Caki2 (cell line): ENCODE results near the gene SMAD6. TPM values are rescaled to one million over a fixed set of nuclear protein-coding genes. Genes with fewer than 3 reads are reported as not detected.
A peak's percentile ranks its signal among the peaks of the same experiment; 100 is the strongest.
"Not testable (repeated sequence)": the region's sequence is repeated elsewhere in the genome, so short reads cannot be mapped to it uniquely, and the experiment has no call there.

Source experiments
- DNase-seq: peaks from one replicate; pipeline ENCODE4 v3.0.0-alpha.2; 2015; ENCODE audit warnings: low read depth
- in situ Hi-C: cut with HindIII; loops from 2 replicates; pipeline ENCODE4 v1.10.0; 2016; ENCODE audit warnings: low sequenced_read_pairs, low pct_unique_long_range_greater_than_20kb, mixed read lengths
- total RNA-seq: library from RNA; depleted of rRNA; stranded (reverse); fragments of >200 nt; shearing (Covaris generic); gene quantifications from 2 replicates; pipeline ENCODE4 v1.2.3, GENCODE V29; 2014; ENCODE audit warnings: low replicate concordance

Gene SMAD6
- total RNA-seq, 1 experiment from 2014 or later = 64.5 TPM

- no peak for DNase-seq
- in situ Hi-C loops = no loop called here
These were observed 119.3 kb downstream of the SMAD6 start for GRCh38 chr15:66821307-66821706.

- DNase-seq = no peak
- in situ Hi-C loops = no loop called here
These were observed 120.1 kb downstream of the SMAD6 start for GRCh38 chr15:66822114-66822513.

- no peak for DNase-seq
- in situ Hi-C loops = no loop called here
These were observed 120.5 kb downstream of the SMAD6 start for GRCh38 chr15:66822576-66822975.

DNA sequence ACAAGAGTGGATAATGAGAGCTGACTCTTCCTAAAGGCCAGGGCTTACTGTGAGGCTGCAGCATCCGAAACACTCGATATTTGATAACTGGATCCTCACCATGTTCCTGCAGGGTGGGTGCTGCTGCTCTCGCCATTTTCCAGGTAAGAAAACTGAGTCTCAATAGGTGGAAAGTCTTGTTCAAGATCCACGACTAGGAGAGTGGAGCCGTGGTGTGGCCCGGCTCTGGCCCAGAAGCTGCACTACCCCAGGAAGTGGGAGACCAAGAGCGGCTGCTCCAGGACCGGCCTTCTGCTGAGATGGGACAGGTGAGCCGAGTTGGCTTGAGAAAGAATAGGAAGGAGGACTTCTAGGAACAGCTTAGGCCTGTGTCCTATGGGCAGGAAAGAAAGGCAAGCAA is 121.6 kb downstream of the SMAD6 start:
- DNase-seq = no peak
- in situ Hi-C loops = no loop called here

GRCh38 chr15:66824424-66824823 is 122.4 kb downstream of the SMAD6 start:
- DNase-seq = no peak
- in situ Hi-C loops = no loop called here

DNA sequence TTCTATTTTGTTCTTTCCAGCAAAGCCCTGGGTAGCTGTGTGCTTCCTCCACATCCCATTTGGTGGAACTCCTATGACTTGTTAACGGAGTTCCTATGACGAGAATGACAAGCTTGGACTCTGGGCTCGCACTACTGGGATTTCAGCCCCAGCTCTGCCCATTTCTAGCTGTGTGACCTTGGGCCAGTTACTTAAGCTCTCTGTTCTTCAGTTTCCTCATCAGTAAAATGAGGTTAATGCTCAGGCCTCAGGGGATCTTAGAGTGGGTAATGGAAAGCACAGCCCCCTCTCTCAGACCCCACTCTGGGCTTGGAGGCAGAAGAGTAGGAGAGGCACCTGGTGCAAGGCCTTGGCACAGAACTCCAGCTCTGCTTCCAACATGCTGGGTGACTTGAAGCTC is 123.1 kb downstream of the SMAD6 start:
- DNase-seq = no peak
- in situ Hi-C loops = no loop called here

DNA sequence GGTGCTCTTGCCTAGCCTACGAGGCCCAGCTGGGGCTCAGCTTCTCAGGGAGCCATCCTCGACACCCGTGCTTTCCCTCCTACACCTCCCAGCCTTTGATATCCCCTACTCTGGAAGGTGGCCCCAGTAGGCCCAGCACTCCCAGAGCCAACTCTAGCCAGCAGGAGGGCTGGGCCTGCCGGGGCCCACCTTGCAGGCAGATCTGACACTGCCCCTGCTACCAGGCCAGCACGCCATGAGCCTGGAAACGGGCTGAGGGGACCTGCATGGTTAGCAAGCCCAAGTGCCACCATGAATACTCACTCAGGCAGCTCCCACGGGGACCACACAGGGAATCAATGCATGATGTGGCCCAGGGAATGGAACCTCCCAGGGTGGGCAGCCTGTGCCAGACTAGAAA is 123.7 kb downstream of the SMAD6 start:
- in situ Hi-C loops = no loop called here
- no peak for DNase-seq

- DNase-seq = no peak
- in situ Hi-C loops = no loop called here
These were observed 124.5 kb downstream of the SMAD6 start for GRCh38 chr15:66826507-66826906.

DNA sequence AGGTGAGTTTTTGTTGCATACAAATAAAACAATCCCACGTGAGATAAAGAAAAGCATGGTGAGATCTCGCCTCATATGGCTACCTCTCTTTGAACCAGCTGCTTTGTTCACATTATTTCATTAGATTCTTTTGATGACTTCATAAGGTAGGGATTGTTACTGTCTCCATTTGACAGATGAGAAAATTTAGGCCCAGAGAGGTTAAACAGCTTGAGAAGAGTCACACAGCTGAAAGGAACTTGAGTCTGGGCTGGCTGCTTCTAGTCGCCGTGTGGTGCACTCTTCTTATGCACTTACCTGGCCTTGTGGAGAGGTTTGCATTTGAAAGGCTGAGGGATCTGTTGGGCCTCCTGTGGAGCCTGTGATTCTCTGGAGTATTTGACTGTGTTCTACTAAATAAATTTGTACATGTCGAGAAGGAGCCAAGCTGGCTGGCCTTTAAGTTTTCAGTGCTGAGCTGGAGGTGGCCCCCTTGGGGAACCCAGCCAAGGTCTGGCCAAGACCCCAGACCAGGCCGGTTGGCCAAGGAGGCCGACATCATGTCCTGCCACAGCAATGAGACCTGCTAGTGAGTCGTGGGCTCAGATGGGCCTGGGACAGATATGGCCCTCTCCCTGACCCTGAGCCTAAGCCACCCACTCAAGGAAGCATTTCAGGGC is 125.1 kb downstream of the SMAD6 start:
- no peak for DNase-seq
- in situ Hi-C loops = no loop called here

- no peak for DNase-seq
- in situ Hi-C loops = no loop called here
These were observed 125.6 kb downstream of the SMAD6 start for GRCh38 chr15:66827698-66828055.

DNA sequence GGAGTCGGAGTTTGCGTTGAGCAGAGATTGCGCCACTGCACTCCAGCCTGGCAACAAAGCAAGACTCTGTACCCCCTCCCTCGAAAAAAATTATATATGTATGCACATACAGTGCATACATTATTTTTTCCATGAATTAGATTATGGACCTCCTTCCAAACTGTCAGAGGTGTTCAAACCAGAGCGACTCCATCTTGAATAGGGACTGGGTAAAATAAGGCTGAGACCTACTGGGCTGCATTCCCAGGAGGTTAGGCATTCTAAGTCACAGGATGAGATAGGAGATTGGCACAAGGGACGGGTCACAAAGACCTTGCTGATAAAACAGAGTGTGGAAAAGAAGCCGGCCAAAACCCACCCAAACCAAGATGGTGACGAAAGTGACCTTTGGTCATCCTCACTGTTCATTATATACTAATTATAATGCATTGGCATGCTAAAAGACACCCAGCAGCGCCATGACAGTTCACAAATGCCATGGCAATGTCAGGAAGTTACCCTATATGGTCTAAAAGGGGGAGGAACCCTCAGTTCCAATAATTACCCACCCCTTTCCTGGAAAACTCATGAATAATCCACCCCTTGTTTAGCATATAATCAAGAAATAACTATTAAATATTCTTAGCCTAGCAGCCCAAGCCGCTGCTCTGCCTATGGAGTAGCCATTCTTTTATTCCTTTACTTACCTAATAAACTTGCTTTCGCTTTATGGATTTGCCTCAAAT is 126.9 kb downstream of the SMAD6 start:
- in situ Hi-C loops = not testable (repeated sequence)

GRCh38 chr15:66829551-66830121 is 127.6 kb downstream of the SMAD6 start:
- in situ Hi-C loops = no loop called here
- no peak for DNase-seq

More for the DNA sequence above, 126.9 kb downstream of the SMAD6 start:
- DNase-seq = not testable (repeated sequence)

GRCh38 chr15:66830358-66830757 is 128.3 kb downstream of the SMAD6 start:
- DNase-seq = peak; percentile 28
- in situ Hi-C loops = no loop called here

- in situ Hi-C loops = no loop called here
- no peak for DNase-seq
These were observed 128.8 kb downstream of the SMAD6 start for GRCh38 chr15:66830823-66831222.

GRCh38 chr15:66831289-66831688 is 129.3 kb downstream of the SMAD6 start:
- no peak for DNase-seq
- in situ Hi-C loops = no loop called here

GRCh38 chr15:66831801-66832390 is 129.9 kb downstream of the SMAD6 start:
- no peak for DNase-seq
- in situ Hi-C loops = no loop called here
